Astrocyte (in vitro differentiated cells and primary cell): Measurements from ENCODE around the gene MTA1.

Experiments
- EZH2 ChIP-seq: IDR thresholded peaks from 2 replicates; pipeline ENCODE4 v1.6.1; 2012; ENCODE audit warnings: mild to moderate bottlenecking, low read length, inconsistent platforms; ENCODE audit not compliant: insufficient read depth
- TF ChIP-seq, protein P1 (sequence below): IDR thresholded peaks from 2 replicates; pipeline ENCODE4 v1.5.1; 2011; ENCODE audit warnings: low read depth, mild to moderate bottlenecking, inconsistent platforms, low read length, moderate library complexity; ENCODE audit not compliant: insufficient read depth

DNA sequence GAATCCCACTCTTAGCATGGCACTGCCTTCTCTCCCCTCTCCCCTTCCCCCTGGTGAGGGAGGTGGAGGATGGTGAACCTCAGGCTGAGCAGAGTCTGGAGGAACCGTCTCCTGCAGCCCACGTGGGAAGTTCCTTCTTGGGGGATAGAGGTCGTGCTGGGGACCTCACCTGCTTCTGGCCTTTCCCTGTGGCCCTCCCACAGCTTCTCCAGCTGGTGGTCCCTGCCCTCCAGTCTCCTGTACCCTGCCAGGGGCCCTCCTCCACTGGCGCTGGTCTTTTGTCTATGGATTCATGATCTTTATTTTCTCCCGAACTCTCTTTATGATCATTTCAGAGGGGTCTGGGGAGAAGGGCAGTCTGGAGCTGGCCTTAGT is 9.0 kb upstream of the MTA1 start:
- TF ChIP-seq, protein P1, sequence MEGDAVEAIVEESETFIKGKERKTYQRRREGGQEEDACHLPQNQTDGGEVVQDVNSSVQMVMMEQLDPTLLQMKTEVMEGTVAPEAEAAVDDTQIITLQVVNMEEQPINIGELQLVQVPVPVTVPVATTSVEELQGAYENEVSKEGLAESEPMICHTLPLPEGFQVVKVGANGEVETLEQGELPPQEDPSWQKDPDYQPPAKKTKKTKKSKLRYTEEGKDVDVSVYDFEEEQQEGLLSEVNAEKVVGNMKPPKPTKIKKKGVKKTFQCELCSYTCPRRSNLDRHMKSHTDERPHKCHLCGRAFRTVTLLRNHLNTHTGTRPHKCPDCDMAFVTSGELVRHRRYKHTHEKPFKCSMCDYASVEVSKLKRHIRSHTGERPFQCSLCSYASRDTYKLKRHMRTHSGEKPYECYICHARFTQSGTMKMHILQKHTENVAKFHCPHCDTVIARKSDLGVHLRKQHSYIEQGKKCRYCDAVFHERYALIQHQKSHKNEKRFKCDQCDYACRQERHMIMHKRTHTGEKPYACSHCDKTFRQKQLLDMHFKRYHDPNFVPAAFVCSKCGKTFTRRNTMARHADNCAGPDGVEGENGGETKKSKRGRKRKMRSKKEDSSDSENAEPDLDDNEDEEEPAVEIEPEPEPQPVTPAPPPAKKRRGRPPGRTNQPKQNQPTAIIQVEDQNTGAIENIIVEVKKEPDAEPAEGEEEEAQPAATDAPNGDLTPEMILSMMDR: no peak
- TF ChIP-seq EZH2: no peak
